Choroid plexus epithelial cell (primary cell): ENCODE measurements around the gene CNTD1.

ENCODE experiments used
- DNase-seq: peaks from one replicate; pipeline ENCODE4 v3.0.0-alpha.2; 2010; ENCODE audit warnings: low read depth
- H3K4me3 ChIP-seq: 2 replicates; pipeline ENCODE4 v1.5.1; 2011; ENCODE audit warnings: low read depth, mild to moderate bottlenecking, control low read depth, low read length, moderate library complexity
- CTCF ChIP-seq: conservative IDR thresholded peaks from 2 replicates; pipeline ENCODE4 v1.5.1; 2011; ENCODE audit warnings: low read depth, mild to moderate bottlenecking, control low read depth, inconsistent platforms, low read length, moderate library complexity

CNTD1 gene

GRCh38 chr17:42798383-42799380, at the start of gene CNTD1, which contains the start of gene COA3:
CNTD1 (plus strand) TSS chr17:42798861; CDS start chr17:42799068, 207 bp downstream.
COA3 (minus strand) TSS chr17:42798704; CDS start chr17:42798681, 23 bp downstream.
- DNase-seq: peak; percentile 85
- TF ChIP-seq CTCF: no peak
- H3K4me3 ChIP-seq: peak within 1 kb of the TSS; percentile 98

- no peak for TF ChIP-seq CTCF
- no peak overlapping the region for H3K4me3 ChIP-seq
- no peak for DNase-seq
Observed at GRCh38 chr17:42748908-42749798, 49.5 kb upstream of the CNTD1 start.

- TF ChIP-seq CTCF: no peak
- DNase-seq: no peak
- no peak overlapping the region for H3K4me3 ChIP-seq
Observed at GRCh38 chr17:42750739-42751344, 47.8 kb upstream of the CNTD1 start.

- no peak for TF ChIP-seq CTCF
- H3K4me3 ChIP-seq: no peak overlapping the region
- peak; percentile 68 for DNase-seq
Observed at GRCh38 chr17:42751628-42752027, 47.0 kb upstream of the CNTD1 start.

- DNase-seq: peak; percentile 33
Observed at GRCh38 chr17:42754782-42755181, 43.9 kb upstream of the CNTD1 start.

More at GRCh38 chr17:42754782-42755181, 43.9 kb upstream of the CNTD1 start:
- H3K4me3 ChIP-seq: no peak overlapping the region
- TF ChIP-seq CTCF: no peak
